Measurements from ENCODE around the gene LMNA. TPM values are rescaled to one million over a fixed set of nuclear protein-coding genes. Genes with fewer than 3 reads are reported as not detected.
"Not testable (repeated sequence)": the region's sequence is repeated elsewhere in the genome, so short reads cannot be mapped to it uniquely, and the experiment has no call there.

LMNA gene
- polyA plus RNA-seq, 1 donor: 138 TPM

GRCh38 chr1:156186347-156187177 lies 72.1 kb downstream of the LMNA start:
- peak; percentile 64 to 81 for DNase-seq
- H3K27me3 ChIP-seq (ENCODE audit: control insufficient read depth, insufficient read depth, low read length): not testable (repeated sequence)

More at GRCh38 chr1:156186347-156187177, 72.1 kb downstream of the LMNA start:
- WGBS (ENCODE audit: insufficient coverage, low lambda C conversion rate): no CpG with 5 or more reads among the region's 2 CpGs
- peaks cover 24% of the 10 kb centered on the region for H3K9me3 ChIP-seq (ENCODE audit: control insufficient read depth, low read depth, low read length)
- H3K4me1 ChIP-seq (ENCODE audit: control insufficient read depth, insufficient read depth, low read length): peaks cover 29% of the 10 kb centered on the region
- H3K27ac ChIP-seq (ENCODE audit: low read length): peak overlapping the region; percentile 87
- H3K36me3 ChIP-seq (ENCODE audit: control insufficient read depth, insufficient read depth, low read length); H3K4me3 ChIP-seq (ENCODE audit: low read length): not testable (repeated sequence)

Other genes with a start within 250 kb of the LMNA start
- gene RIT1, start 203.4 kb upstream of the LMNA start, polyA plus RNA-seq: 57.1 TPM
- 75.2 TPM for gene KHDC4, start 180.3 kb upstream of the LMNA start, polyA plus RNA-seq
- 0.34 TPM for gene RXFP4, start 173.1 kb upstream of the LMNA start, polyA plus RNA-seq
- gene ARHGEF2, start 136.2 kb upstream of the LMNA start, polyA plus RNA-seq: 51.2 TPM
- 281 TPM for gene SSR2, start 93.8 kb upstream of the LMNA start, polyA plus RNA-seq
- 43.9 TPM for gene UBQLN4, start 60.9 kb upstream of the LMNA start, polyA plus RNA-seq
- gene LAMTOR2, start 59.9 kb upstream of the LMNA start, polyA plus RNA-seq: 64.0 TPM
- gene RAB25, start 53.6 kb upstream of the LMNA start, polyA plus RNA-seq: 174 TPM
- gene MEX3A, start 32.2 kb upstream of the LMNA start, polyA plus RNA-seq: 8.4 TPM
- gene SEMA4A, start 38.9 kb downstream of the LMNA start, polyA plus RNA-seq: 6.4 TPM
- 35.4 TPM for gene SLC25A44, start 79.4 kb downstream of the LMNA start, polyA plus RNA-seq
- gene PMF1, start 98.3 kb downstream of the LMNA start, polyA plus RNA-seq: 63.4 TPM
- gene BGLAP, start 127.5 kb downstream of the LMNA start, polyA plus RNA-seq: 5.8 TPM
- gene PAQR6, start 133.3 kb downstream of the LMNA start, polyA plus RNA-seq: 12.9 TPM
- 57.3 TPM for gene SMG5, start 168.1 kb downstream of the LMNA start, polyA plus RNA-seq
- 7.3 TPM for gene TMEM79, start 169.6 kb downstream of the LMNA start, polyA plus RNA-seq
- gene GLMP, start 181.0 kb downstream of the LMNA start, polyA plus RNA-seq: 170 TPM
- gene VHLL, start 184.6 kb downstream of the LMNA start, polyA plus RNA-seq: not detected
- 215 TPM for gene CCT3, start 223.6 kb downstream of the LMNA start, polyA plus RNA-seq
- gene TSACC, start 223.8 kb downstream of the LMNA start, polyA plus RNA-seq: 0.81 TPM